Activated CD4-positive, alpha-beta T cell treated with anti-CD3 and anti-CD28 coated beads, Interleukin-2, Interleukin-6, amounts not matched to agents 100 ng/mL and 50 ng/mL, durations not matched to agents 16 hours and 8 hours (primary cell): ENCODE results near the gene PDGFA.

Experiments
- DNase-seq: peaks from one replicate; pipeline ENCODE4 v3.0.0-alpha.2; 2020

Gene PDGFA

DNA sequence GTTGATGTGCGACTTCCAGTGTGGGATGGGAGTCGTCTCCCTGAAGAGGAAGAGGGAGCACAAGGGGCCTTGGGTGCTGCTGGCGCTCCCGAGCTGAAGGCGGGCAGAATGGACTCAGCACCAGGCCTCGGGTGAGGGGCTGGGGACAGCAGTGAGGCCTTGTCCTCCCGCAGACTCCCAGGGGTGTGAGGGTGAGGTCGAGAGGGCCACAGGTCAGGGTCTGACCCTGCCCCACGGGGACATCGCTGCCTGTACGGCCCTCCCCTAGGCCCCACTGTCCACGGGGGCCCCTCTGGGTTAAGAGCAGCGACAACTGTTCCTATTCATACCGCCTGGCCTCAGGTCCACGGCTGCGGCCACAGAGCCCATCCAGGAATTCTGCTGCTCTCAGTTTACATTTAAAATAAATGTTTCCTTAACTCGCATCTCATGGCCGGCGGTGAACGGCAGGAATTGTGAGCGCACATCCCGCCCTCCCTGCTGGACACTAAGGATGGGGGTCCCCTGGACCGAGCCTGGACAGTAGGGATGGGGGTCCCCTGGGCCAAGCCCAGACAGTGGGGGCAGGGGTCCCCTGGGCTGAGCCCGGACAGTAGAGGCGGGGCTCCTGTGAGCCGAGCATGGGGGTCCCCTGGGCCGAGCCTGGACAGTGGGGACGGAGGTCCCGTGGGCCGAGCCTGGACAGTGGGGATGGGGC is 61.7 kb downstream of the PDGFA start:
- DNase-seq: no peak

GRCh38 chr7:455110-455928 is 64.3 kb downstream of the PDGFA start:
- DNase-seq: no peak

GRCh38 chr7:454356-455109 is 65.1 kb downstream of the PDGFA start:
- DNase-seq: no peak

DNA sequence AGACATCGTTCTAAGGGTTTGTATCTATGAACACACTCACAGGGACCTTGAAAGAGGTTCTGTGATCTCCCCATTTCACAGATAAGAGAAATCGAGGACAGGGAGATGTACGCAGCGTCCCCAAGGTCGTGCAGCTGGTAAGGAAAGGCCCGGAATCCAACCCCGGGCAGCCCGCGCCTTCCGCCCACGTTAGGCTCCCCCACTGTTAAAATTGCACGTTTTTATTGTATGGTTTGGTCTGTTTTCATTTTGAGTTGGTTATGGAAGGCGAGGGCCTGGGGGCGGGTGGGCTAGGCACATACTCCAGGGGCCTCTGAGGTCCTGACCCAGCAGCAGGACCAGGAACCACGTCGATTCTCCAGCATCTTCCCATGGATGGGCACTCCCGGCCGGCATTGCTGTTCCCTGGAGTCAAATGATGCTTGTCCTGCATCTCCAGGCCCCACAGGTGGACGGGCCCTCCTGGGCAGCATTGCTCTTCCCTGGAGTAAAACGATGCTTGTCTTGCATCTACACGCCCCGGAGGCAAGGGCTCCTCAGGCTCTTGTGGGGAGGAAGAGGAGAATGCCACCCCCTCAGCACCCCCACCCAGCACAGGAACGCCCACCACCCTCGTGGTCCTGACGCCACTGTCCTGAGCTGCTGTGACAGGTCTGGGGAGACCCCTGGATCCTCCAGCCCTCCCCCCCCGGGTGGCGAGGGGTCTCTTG is 65.9 kb downstream of the PDGFA start:
- no peak for DNase-seq

GRCh38 chr7:452791-453455 is 66.7 kb downstream of the PDGFA start:
- no peak for DNase-seq

DNA sequence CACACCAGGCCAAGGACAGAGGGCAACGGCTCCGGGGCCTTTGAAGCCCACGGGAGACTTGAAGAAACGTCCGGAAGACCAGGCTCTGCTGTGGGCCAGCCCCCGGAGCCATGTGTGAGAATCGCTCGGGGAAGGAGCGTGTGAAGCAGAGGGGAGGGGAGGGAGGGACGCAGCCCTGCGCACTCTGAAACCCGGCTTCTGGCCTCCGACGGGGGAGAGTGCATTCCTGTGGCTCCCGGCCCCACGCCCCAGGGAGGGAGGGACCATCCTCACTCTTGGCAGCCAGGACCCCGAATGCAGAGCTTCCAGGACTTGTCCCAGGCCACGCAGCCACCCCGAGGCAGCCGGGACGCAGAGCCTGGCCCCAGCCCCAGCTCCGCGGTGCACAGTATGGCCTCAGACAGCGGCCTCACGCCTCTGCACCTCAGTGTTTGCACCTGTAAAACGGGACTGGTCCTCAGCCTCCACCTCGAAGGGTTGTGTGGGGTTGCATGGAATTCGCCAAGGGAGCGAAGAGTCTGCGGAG is 67.4 kb downstream of the PDGFA start:
- DNase-seq: no peak

- no peak for DNase-seq
These were observed 68.1 kb downstream of the PDGFA start for GRCh38 chr7:451255-452225.

DNA sequence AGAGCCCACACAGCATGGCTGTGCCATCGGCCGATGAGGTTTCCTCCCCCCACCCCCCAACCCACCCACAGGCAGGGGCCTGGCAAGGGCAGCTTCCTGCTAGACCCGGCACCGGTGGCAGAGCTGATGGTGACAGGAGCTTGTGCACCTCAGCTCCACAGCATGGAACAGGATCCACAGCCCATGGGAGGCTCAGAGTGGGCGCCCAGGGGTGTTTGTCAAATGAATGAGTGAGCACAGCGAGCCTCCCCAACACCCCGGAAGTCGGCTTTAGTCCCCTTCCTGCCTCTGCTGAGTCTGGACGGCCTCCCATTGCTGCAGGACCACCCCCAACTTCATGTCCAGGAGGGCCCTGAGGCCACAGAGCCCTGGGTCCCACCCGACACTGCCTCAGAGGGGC is 68.9 kb downstream of the PDGFA start:
- DNase-seq: no peak

DNA sequence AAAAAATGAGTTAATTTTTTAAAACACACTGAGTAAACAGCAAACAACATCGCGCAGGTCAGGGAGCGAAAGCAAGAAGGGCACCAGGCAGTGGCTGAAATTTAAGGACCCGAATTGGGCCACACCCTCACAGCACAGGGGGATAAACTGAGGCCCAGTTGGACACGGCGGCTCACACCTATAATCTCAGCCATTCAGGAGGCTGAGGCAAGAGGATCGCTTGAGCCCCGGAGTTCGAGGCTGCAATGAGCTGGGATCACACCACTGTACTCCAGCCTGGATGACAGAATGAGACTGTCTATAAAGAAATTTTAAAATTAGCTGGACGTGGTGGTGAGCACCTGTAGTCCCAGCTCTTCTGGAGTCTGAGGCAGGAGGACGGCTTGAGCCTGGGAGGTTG is 69.6 kb downstream of the PDGFA start:
- no peak for DNase-seq

DNA sequence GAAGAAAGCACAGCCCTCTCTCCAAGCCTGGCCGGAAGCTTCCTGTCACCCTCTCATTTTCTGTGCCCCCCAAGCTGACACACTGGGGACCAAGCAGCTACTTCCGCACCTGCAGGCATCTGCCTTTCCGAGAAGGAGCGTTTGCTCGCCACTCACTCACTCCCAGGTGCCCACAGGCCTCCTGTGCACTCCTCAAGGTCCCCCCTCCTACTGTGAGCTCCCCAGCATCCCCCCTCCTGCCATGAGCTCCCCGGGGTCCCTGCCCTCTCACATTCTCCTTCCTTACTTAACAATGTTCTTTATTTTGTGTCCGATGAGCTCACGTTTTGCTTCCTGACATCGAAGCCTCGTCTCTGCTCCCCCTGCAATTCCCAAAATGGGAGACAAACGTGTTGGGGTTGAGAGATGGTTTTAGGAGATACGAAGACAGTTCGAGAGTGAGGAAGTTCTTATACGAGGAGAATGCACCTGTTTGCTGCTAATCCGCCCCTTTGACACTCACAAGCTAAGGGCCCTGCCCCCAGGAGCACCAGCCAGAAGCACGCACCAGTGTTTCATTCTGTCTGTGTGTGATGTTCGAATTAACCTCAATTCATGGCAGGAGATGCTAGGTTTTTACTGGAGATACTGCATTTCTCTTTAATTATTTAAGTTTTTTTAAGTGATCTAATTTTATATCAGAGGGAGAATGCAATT is 70.2 kb downstream of the PDGFA start:
- no peak for DNase-seq

DNA sequence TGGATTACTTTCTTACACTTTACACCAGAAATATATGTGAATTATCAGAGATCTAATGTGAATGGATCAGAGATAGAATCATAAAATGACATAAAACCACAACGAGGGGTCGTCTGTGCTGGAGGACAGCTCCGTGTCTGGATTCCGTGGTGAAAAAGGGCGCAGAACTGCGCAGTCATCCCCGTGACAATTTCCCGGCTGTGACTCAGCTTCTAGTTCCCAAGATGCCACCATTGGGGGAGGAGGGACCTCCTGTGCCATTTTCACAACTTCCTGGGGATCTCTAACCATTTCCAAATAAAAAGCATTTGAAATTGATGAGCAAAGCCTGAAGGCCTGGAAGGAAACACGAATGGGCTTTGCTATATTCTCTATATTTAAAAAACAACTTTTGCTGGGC is 72.1 kb downstream of the PDGFA start:
- no peak for DNase-seq
